Stimulated activated CD8-positive, alpha-beta memory T cell treated with anti-CD3 and anti-CD28 coated beads, Interleukin-2, amount 100 ng/mL, for 1 hour (primary cell): Measurements from ENCODE around the gene SLC25A26.
"Not testable (repeated sequence)": the region's sequence is repeated elsewhere in the genome, so short reads cannot be mapped to it uniquely, and the experiment has no call there.

Source experiments
- DNase-seq, 2 donors: peaks; one replicate each; pipeline ENCODE4 v3.0.0-alpha.2; 2020; ENCODE audit warnings: low read depth in 2 of 2

Gene SLC25A26, protein sequence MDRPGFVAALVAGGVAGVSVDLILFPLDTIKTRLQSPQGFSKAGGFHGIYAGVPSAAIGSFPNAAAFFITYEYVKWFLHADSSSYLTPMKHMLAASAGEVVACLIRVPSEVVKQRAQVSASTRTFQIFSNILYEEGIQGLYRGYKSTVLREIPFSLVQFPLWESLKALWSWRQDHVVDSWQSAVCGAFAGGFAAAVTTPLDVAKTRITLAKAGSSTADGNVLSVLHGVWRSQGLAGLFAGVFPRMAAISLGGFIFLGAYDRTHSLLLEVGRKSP

DNA sequence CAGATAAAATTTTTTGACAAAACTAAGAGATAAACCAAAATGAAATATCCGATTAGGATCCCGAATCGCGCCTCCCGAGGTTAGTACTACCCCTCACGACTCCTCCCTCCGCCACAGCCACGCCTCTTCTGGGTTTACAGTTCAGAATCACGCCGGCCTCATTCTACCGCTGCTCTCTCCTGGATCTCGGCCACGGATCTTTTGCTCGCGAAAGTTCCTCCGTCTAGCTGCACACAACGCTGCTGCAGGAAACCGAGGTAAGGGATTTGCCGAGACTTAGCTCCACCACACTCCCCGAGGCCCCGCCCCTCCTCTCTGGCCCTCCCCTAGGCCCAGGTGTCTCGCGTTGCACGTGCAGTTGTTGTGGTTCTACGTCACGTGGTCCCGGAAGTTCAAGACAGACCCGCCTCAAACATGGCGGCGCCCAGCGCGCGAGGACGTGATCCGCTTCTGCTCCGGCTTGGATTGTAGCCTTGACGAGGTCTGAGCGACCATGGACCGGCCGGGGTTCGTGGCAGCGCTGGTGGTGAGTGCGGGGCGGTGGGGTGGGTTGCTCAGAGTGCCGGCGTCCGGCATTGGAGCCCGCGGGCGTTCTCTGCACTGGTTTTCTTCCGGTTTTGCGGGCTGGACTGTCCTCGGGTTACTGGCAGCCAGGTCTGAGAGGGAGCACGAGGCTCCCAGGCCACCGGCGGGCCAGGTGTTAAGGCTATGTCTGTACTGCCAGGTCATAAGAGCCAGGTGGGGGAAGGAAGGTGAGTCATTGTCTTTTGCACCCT is at the start of gene SLC25A26:
TSS of gene SLC25A26 (plus strand) at position 400 of the 776 bp plus-strand sequence. CDS start at position 494, 94 bp downstream.
- DNase-seq = peak; percentile 94 to 96

DNA sequence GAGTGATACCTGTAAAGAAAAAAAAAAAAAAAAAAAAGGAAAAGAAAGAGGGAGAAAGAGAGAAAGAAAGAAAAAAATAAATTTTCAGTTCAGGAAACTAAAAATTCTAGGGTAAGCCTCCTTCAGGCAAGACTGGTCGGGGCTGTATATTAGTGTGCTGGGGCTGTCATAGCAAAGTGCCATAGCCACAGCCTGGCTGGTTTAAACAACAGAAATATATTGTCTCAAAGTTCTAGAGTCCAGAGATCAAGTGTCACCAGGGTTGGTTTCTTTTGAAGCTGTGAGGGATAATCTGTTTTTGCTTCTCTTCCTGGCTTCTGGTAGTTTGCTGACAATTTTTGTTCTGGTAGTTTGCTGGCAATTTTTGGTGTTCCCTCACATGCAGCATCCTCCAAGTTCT is 48.4 kb upstream of the SLC25A26 start:
- DNase-seq = no peak

DNA sequence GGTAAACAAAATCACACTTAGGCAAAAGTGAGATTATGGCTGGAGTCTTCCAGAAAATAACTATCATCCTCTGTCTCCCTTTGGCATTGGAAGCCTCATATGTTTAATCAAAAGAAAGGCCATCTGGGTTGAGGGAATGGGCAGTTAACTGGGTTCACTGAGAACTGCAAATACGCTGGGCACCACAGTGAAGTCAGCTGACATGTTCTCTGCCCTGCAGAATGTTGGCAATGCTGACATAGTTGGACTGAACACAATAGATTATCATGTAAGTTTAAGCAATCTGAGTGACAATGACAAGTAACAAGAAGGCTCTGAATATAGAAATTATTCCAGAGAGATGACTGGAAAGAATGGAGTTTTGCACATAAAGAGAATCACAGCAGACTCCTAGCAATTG is 43.8 kb upstream of the SLC25A26 start:
- no peak for DNase-seq

DNA sequence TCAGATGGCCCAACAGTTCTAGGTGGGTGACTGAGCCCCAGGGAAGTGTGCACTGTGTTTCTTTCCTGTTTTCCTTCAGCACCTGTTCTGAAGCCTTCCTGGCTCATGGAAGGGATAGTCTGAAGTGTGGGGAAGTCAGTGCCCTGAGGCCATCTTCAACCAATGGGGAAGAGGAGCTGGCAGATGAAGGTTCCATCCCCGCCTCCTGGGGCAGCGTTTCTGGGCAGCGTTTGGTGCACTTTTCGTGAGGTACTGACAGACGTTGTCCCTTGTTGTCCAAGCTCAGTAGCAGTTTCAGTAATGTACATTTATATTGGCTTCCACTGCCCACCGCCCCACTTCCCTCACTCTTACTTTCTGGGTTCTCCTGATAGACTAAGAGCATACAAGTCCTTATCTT is 42.6 kb upstream of the SLC25A26 start:
- no peak for DNase-seq

DNA sequence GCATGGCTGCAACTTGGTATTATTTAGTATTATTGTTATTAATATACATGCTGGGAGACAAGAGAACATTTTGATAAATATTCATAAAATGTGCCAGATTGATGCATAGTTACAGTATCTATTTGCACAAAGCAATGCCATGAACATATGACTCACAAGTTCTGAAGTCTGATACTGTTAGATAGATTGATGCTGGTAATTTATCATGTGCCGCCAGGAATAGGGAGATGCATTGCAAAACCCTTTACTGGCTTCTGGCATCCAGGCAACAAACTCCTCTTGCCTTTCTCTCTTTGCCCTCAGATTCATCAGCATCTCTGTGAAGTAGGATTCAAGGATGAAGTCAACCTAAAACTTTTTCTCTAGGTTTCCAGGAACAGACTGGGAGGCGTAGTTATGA is 41.0 kb upstream of the SLC25A26 start:
- DNase-seq = no peak

DNA sequence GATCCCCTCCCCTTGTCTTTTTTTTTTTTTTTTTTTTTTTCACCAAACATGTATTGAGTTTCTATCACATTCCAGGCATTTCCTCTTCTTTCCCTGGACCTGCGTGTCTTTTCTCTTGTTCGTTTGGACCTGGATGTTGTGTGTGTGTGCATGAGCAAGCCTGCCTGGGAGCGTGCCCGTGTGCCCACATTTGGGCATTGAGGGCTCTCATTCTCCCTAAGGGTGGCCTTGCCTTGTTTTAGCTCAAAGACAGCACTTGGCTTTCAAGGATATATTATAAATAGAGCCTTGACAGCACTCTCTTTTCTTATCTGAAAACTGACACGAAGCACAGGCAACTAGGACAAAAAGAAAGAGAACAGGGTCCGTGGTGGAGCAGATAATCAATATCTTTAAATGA is 39.0 kb upstream of the SLC25A26 start:
- no peak for DNase-seq

DNA sequence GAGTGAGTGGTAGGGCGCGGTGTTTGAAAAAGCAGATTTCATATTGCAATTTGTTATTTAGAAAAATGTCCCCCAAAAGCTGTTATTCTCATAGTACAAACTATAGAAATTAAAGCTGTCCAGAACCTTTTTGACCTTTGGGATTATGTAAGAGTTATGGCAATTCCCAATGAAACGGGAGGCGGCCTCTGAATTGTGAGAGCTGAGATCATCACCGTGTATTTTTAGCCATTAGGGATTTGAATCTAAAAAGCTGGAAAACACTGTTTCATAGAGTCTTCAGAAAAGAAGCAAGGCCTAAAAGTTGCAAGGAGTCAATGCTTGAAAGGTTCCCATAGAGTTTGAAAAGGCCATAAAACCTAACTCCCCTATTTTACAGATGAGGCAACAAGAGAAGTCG is 38.6 kb upstream of the SLC25A26 start:
- no peak for DNase-seq

DNA sequence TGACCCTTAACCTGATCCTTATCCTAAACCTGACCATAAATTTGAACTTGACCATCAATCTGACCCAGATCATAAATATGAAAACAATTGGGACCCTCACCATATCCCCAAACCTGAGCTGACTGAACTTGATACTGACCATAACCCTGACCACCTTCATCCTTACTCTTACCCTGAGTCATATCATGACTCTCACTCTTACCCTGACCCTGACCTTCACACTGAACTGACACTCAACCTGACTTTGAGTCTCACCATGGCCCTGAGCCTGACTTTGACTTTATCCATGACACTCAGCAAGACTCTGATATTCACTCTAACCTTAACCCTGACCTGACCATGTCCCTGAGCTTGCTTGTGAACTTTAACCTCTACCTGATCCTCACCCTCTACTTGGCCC is 34.3 kb upstream of the SLC25A26 start:
- DNase-seq = no peak

DNA sequence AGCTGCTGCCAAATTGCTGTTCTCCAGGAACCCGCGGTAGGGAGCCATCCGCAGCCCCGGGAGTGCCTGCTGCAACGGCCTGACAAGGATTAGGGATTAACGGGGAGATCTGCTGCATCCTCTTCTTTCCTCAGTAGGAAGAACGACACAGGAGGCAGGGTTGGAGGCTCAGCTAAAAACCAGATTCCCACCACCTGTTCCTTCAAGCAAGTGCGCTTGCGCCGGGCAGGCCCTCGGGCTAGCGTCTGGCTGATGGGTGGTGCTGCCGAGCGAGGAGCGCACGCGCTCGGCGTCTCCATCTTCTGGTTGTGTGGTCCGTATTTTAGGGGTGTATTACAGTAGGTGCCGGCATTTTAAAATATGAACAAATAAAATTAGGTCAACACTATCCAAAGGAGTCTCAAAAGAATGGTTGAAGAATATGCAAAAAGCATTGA is 25.4 kb upstream of the SLC25A26 start:
- DNase-seq = no peak

DNA sequence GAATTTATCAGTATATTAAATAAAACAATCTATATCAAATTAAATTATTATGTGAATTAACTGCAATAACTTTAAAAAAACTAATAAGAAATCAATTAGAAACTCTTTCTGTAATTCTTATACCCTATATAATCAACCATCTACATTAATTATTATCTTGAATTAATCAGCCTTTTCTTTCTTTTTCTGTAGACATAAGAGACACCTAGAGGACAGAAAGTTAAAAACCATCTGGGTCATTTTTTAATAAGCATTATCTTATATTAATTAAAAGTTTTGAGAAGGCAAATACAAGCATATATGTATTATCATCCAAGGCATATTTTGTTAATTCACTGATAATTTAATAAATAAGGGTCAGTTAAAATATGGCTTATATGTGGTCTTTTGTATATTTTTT is 24.2 kb upstream of the SLC25A26 start:
- no peak for DNase-seq

DNA sequence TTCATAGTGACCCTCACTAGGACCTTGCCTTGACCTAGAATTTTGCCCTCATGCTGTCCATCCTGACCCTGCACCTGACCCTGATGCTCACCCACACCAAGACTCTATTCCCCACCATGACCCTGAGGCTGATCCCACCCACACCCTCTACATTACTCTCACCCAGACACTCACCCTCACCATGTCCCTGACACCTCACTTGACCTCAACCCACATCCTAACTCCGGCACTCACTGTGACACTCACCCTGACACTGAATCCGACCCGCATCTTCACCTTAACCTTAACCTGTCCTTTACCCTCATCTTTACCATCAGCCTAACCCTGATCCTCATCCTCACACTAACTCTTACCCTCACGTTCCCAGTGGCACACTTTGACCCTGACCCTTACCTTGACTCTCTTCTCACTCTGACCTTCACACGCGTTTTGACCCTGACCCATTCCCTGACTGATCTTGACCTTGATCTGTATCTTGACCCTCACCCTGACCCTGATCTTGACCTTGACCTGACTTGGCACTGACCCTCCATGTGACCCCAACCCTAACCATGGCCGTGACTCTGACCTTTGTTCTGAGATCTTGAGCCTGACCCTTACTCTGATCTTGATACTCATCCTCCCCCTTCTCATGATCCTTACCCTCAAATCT is 22.2 kb upstream of the SLC25A26 start:
- DNase-seq = no peak

DNA sequence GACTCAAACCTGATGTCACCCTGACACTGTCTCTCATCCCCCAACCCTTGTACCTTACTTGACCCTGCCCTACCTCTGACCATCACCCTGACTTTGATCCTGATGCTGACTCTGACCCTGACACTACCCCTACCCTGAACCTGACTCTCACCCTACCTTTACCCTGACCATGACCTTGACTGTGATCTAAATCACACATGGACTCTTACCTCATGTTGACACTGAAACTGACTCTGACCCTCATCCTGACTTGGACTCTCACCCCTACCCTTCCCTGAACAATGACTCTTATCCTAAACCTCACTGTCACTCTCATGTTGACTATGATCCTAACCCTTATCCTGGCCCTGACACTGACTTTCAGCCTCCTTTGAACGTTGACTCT is 21.7 kb upstream of the SLC25A26 start:
- no peak for DNase-seq

DNA sequence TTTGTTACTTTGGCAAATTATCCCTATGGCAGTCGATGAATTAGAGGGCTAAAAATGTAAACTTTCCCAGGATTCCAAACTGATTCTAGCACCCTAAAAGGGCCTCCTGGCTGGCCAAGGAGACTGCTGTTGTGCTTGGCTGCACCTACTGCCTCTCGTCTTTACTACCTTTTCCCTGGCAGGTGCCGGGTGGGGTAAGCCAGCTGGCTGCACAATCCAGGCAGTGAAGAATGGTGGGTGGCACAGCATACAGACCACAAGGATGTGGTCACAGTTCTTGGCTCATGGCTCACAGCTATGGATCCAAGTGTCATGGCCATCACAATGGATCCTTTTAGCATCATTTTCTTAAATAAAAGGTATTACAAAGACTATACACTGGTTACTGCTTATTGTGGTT is 20.7 kb upstream of the SLC25A26 start:
- DNase-seq = no peak

DNA sequence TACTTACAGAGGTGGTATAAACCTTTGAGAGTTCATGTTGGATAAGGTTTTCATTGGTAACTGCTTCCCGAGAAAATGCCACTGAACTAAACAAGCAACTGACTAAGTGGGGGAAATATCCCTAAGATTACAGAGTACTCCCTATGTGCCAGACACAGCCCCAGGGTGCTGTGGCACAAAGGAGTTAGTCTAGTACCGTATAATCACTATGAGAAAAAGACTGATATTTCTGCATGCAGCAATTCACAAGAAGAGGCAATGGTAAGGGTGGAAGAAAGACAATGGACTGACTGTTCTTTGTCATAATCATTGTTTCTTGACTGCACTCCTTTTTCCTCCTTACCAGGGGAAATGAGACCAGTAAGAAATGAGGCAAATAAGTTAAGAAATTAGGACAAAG is 20.0 kb upstream of the SLC25A26 start:
- no peak for DNase-seq

DNA sequence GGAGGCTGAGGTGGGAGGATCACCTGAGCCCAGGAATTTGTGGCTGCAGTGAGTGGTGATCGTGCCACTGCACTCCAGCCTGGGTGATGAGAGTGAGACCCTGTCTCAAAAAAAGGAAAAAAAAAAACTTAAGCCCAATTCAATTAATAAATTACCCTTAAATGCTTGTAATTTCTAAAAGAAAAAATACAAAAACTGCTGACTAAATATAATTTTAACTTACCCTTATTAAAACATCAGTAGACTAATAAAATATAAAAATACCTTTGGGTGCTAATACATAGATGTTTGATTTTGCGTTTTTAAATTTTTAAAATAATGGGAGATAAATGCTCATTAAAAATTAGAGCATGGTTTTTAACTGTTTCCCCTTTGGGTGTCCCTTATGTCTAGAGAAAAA is 17.5 kb upstream of the SLC25A26 start:
- no peak for DNase-seq

DNA sequence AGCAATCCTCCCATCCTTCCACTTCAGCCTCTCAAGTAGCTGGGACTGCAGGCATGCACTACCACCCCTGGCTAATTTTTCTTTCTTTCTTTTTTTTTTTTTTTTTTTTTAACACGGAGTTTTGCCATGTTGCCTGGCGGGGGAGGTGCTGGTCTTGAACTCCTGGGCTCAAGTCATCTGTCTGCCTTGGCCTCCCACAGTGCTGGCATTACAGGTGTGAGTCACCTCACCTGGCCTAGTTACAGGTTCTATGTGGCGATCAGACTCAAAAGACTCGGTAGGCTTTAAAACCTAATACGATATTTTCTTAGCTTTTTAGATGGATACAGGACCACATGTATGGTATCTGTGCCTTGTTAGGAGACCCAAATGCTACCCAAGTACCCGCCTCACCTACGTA is 14.0 kb upstream of the SLC25A26 start:
- no peak for DNase-seq

DNA sequence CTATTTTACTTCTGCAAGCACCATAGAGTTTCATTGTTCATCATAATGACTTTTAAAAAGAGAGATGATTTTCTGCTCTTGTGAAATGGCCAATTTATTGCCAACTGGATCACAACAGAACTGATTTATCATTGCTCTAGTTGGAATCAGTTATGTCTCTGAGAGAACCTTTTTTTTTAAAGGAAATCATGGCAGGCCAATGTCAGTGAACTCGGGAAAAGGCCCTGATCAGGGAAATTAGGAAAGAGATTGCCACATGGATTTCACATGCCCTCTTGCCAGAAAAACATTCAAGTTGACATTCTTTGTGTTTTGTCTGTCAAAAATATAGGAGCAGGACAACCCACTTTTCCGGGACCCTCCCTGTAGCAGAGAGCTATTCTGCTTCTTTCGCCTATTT is 12.6 kb upstream of the SLC25A26 start:
- DNase-seq = no peak

DNA sequence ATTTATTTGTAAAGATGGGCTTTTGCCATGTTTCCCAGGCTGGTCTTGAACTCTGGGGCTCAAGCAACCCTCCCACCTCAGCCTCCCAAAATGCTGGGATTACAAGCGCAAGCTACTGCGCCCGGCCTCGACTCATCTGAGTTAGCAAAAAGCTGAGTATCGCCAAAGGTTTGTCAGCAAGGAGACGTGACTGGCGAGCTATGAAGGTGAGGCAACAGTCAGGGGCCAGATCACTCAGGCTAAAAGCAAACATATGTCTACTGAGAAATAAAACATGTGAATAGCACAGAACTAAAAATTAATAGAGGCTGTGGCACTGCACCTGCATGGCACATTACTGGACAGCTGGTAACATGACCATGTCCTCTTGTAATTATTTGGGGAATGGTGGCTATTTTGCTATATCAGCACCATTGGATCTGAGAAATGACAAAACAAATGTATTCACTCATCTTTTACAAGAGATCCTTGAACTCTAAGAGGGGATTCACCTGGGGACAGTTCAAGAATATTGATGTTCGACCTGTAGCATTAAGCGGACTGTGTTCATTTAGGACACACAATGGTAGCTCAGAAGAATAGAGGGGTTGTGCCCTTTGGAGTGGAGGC is 10.0 kb upstream of the SLC25A26 start:
- DNase-seq = no peak

DNA sequence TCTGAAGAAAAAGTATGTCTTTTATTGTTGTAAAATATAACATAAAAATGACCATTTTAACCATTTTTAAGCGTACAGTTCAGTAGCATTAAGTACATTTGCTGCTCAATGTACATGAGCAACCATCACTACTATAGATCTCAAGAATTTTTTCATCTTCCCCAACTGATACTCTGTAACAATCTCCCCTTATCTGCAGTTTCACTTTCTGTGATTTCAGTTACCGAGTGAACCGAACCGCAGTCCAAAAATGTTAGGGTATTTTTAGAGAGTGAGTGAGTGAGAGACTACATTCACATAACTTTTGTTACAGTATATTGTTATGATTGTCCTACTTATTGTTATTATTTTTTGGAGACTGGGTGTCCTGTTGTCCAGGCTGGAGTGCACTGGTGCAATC is 9.0 kb upstream of the SLC25A26 start:
- DNase-seq = no peak

DNA sequence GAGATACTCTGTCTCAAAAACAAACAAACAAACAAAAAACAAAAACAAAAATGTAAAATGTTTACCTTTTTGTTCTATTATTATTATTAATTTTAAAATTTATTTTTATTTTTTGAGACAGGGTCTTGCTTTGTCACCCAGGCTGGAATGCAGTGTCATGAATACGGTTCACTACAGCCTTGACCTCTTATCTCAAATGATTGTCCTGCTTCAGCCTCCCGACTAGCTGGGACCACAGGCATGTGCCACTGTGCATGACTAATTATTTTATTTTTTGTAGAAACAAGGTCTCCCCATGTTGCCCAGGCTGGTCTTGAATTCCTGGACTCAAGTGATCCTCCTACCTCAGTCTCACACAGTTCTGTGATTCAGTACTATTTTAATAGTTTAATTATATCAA is 5.7 kb upstream of the SLC25A26 start:
- DNase-seq = no peak

DNA sequence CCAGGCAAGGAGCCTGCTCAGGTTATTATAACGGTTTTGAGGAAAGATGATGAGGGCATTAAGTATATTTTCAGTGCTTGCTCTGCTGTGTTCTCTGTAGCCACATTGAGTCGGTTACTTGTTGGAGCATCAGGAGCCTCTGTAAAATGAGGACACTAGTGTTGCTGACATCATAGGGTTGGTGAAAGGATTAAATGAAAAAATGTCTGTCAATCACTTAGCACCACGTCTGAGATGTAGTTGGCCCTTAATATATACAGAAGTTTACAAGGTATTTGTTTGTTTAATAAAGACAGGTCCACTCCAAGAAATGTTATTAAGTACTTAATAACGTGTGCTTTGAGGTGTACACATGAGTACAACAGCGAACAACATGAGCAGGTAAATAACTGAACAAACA is 735 bp upstream of the SLC25A26 start:
- DNase-seq = no peak

DNA sequence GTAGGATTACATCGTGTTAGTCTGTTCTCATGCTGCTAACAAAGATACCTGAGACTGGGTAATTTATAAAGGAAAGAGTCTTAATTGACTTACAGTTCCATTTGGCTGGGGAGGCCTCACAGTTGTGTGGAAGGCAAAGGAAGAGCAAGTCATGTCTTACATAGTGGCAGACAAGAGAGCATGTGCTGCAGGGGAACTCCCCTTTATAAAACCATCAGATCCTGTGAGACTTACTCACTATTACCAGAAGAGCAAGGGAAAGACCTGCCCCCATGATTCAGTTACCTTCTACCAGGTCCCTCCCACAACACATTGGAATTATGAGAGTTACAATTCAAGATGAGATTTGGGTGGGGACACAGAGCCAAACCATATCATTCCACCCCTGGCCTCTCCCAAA is 3.4 kb downstream of the SLC25A26 start:
- DNase-seq = no peak

DNA sequence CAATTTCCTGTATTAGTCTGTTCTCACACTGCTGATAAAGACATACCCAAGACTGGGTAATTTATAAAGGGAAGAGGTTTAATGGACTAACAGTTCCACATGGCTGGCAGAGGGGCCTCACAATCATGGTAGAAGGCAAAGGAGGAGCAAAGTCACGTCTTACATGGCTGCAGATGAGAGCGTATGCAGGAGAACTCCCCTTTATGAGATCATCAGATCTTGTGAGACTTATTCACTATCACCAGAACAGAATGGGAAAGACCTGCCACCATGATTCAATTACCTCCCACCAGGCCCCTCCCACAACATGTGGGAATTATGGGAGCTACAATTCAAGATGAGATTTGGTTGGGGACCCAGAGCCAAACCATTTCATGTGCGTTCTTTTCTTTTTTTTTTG is 5.3 kb downstream of the SLC25A26 start:
- not testable (repeated sequence) for DNase-seq
